OCI-M2 (cell line): ENCODE results near the gene NTRK1.

Experiments used
- DNase-seq: peaks from one replicate; lab custom pipeline; 2025; ENCODE audit not compliant: unreplicated experiment; lab: John Stamatoyannopoulos, UW

NTRK1 gene

GRCh38 chr1:156896490-156897033 is 35.9 kb downstream of the NTRK1 start:
- DNase-seq, result no peak

DNA sequence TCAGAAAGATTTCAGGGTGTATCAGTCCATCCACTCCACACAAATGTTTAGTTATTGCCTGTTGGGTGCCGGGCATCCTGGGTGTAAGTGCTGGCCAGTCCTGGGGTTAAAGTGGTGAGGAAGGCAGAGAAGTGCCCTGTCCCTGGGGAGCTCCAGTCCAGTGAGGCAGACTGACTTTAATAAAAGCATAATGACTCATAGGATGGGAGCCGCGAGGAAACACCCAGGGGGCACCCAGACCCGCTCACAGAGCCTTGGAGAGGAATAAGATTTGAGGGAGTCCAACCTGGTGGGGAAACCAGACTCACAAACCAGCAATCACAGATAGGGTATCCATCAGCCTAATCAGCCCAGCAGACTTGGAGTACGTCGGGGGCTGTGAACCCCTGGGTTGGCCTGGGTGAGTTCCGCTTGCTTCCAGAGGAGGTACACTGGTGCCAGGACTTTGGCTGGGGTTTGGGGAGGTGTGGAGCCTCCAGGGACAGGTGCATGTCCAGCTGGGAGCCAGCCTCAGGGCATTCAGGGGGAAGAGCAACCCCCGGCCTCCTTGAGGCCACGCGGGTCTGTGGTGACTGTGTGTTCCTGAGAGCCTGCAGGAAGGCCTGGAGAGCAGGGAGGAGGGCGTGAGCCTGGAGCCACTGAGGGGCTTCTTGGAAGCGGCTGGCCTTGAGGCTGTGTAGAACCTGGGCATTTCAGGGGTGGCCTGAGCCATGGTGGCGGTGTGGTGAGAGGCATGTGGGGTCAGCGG is 36.6 kb downstream of the NTRK1 start:
- no peak for DNase-seq

GRCh38 chr1:156898161-156898566 is 37.5 kb downstream of the NTRK1 start:
- DNase-seq, result no peak

DNA sequence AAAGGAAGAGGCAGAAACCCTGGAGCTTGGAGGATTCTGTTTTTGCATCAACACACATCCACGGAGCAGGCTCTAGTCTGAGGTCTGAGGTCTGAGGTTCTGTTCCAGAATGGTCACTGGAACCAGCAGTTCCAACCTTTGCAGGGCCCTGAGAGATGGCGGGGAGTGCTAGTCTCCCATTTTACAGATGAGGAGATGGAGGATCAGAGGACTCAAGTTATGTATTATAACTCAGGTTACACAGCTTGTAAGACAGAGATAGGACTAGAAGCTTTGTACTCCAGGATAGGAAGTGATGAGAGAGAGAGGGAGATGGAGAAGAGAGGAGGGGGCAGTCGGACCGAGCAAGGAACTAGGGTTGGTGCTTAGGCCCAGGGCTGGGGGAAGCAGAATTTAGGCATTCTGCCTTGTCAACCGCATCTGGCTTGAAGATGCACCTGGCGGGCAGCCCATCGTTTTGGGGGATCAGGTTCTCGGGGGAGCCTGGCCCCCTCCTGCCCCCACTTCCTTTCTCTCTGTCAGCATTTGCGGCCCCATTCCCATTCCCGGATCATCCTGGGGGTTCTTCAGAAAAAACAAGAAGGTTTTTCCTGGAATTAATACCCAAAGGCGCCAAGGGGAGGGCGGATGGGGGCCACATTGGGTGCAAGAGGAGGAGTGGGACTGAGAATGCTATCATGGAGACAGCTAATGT is 38.5 kb downstream of the NTRK1 start:
- no peak for DNase-seq

- no peak for DNase-seq
Measured at GRCh38 chr1:156899956-156900718, 39.5 kb downstream of the NTRK1 start.

DNA sequence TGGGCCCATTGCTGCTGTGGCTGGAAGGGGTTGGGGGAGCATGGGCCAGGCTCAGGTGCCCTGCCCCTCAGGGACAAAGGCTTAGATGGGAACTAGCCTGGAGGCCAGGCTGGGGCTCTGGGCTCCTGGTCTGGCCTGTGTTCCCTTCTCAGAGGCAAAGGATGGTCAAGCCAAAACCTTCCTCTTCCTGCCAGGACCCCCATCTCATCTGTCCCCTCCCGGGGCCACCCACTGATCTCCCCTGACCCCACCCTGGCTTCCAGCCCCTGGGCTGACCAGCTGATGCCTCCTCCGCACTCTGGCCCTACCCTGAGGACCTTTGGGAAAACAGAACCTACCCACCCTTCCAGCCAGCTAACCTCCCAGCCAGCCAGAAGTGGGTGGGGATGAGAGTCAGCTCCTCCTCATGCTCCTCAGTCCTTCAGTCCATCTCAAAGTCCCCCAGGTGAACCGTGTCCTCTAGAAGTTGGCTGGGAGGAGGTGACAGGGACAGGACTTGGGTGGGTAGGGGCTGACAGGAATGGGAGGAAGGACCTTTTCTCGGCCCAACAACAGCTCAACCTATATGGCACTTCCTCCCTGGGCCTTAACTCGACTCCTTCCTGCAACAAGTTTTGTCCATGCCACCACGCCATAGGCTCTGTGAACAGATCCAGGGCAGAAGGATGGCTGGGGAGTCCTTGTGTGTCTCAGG is 40.4 kb downstream of the NTRK1 start:
- DNase-seq, result no peak

- DNase-seq, result no peak
Measured at GRCh38 chr1:156901590-156901900, 40.9 kb downstream of the NTRK1 start.

- DNase-seq, result no peak
Measured at GRCh38 chr1:156901966-156902915, 41.6 kb downstream of the NTRK1 start.

DNA sequence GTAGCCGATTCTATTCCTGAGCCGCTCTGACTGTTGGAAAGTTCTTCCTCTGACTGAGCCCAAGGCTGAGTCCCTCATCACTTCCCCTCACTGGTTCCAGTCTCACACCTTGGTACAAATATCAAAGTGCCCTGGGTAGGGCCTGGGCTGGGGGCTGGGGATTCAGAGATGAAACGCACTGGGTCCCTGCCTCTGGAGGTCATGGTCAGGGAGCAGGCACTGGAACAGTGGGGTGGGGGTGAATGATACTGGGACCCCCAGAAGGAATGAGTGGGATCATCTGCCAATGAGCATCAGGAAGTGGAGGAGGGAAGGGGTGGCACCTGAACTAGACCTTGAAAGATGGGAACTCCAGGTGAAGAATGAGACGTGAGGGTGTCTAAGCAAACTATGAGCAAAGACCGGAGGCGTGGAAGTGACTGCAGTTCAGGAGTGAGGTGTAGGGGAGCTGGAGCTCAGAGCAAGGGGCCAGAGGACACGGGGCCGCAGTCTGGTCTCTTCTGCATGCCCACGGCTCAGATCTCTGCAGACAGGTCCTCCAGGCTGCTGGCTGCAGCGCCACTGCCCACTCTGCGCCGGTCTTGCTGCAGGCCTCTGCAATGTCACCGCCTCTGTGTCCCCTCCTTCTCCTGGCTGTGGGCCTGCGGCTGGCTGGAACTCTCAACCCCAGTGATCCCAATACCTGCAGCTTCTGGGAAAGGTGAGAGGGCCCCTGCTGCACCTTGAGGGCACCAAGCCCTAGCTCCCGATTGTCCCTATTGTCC is 42.8 kb downstream of the NTRK1 start:
- no peak for DNase-seq

DNA sequence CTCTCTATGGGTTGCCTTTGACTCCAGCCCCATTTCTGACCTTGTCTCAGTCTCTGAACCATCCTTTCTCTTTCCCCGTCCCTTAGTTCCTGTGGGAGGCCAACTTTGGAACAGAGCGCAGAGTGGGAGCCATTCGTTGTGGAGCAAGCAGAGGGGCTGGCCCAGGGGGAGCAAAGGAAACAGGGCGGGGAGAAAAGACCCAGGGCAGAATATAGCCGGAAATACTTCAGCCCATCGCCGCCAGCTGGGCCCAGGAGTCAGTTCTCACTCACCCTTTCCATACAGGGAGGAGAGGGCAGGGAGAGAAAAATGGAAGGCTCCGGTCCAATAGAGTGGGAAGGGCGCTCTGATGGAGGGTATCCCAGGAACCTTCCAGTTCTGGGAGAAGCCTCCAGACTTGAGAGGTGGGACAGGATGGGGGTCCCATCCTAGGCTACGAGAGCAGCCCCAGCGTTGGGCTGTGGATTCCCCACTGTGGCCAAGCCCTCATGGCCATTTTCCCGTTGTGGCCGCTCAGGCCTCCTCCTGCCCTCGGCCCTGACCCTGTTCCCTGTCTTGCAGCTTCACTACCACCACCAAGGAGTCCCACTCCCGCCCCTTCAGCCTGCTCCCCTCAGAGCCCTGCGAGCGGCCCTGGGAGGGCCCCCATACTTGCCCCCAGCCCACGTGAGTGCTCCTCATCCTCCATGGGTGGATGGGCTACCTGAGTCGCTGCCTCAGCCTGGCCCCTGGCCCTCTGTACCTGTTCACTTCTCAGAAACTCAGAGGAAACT is 43.7 kb downstream of the NTRK1 start:
- no peak for DNase-seq

DNA sequence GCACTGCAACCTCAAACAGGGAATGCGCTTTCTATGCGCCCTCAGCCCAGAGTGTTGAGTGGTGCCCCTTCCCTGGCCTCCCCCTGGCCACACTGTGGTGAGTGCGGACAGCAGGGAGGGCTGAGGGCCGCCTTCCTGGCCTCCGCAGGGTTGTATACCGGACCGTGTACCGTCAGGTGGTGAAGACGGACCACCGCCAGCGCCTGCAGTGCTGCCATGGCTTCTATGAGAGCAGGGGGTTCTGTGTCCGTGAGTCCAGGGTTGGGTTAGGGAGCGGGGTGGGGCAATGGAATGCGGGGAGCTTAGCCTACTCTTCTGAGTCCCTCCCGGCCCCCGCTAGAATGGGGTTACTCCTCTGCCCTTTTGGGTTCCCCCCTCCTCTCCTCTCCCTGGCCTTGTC is 44.5 kb downstream of the NTRK1 start:
- DNase-seq, result no peak

DNA sequence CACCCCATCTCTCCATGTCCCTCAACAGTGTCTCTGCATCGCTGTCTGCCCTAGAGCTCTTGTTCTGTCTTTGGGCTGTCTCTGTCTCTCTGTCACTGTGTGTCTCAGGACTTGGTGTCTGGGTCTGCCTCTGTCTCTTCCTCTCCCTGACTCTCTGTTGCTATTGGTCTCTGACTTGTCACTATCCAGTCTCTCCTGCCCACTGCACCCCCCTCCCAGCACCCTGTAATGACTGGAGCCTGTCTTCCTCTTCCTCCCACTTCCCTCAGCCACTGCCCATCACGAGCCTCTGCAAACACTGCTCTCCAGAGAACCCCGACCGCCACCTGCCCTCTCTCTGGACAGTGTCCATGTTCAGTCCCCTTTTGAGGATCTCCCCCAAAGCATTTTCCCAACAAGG is 45.0 kb downstream of the NTRK1 start:
- no peak for DNase-seq

GRCh38 chr1:156906206-156906906 is 45.7 kb downstream of the NTRK1 start:
- no peak for DNase-seq

- no peak for DNase-seq
Measured at GRCh38 chr1:156908541-156908940, 47.9 kb downstream of the NTRK1 start.

DNA sequence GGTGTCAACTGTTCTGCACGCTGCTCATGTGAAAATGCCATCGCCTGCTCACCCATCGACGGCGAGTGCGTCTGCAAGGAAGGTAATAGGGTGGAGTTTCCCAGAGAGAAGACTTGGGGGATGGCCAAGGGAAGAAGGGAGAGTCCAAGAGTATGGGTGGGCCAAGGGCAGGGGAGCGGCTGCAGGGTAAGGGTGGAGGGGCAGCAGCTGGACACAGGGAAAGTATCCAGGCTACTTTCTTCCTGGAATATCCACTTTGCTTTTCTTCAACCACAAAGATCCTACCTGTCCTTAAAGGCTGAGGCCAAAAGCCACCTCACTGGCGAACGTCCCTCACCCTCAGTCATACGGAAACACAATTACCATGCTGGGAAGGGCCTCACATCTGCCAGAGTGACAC is 48.3 kb downstream of the NTRK1 start:
- no peak for DNase-seq

- DNase-seq, result no peak
Measured at GRCh38 chr1:156909671-156910070, 49.0 kb downstream of the NTRK1 start.

- DNase-seq, result no peak
Measured at GRCh38 chr1:156910309-156910782, 49.7 kb downstream of the NTRK1 start.
